Stimulated activated CD4-positive, alpha-beta T cell treated with anti-CD3 and anti-CD28 coated beads, Interleukin-4, amount 100 ng/mL, for 24 hours (primary cell): ENCODE data around the gene NME9.

Source experiments
- DNase-seq: peaks from one replicate; pipeline ENCODE4 v3.0.0-alpha.2; 2020

Gene NME9

GRCh38 chr3:138361561-138361971 is 31.9 kb upstream of the NME9 start:
- DNase-seq, result no peak

GRCh38 chr3:138360869-138361525 is 31.3 kb upstream of the NME9 start:
- DNase-seq, result no peak

GRCh38 chr3:138359919-138360868 is 30.5 kb upstream of the NME9 start:
- no peak for DNase-seq

- DNase-seq, result no peak
These were observed 29.7 kb upstream of the NME9 start for GRCh38 chr3:138359148-138359918.

GRCh38 chr3:138356730-138357405 is 27.2 kb upstream of the NME9 start:
- DNase-seq, result no peak

- no peak for DNase-seq
These were observed 25.4 kb upstream of the NME9 start for GRCh38 chr3:138355071-138355470.

GRCh38 chr3:138354376-138354775 is 24.7 kb upstream of the NME9 start:
- no peak for DNase-seq

- no peak for DNase-seq
These were observed 22.4 kb upstream of the NME9 start for GRCh38 chr3:138351916-138352550.

GRCh38 chr3:138351151-138351550 is 21.5 kb upstream of the NME9 start:
- DNase-seq, result no peak

- DNase-seq, result no peak
These were observed 20.4 kb upstream of the NME9 start for GRCh38 chr3:138349926-138350665.

- DNase-seq, result no peak
These were observed 19.4 kb upstream of the NME9 start for GRCh38 chr3:138348754-138349739.

- peak; percentile 6 for DNase-seq
These were observed 18.5 kb upstream of the NME9 start, which contains the start of gene MRAS for GRCh38 chr3:138347960-138348753. TSS of gene MRAS (plus strand) at chr3:138348579. CDS start at chr3:138372884, 24,305 bp downstream.

- no peak for DNase-seq
These were observed 15.1 kb upstream of the NME9 start for GRCh38 chr3:138344754-138345153.

- DNase-seq, result no peak
These were observed 10.9 kb upstream of the NME9 start for GRCh38 chr3:138340511-138340910.

- DNase-seq, result no peak
These were observed 9.2 kb upstream of the NME9 start for GRCh38 chr3:138338811-138339210.

GRCh38 chr3:138338244-138338643 is 8.6 kb upstream of the NME9 start:
- no peak for DNase-seq

GRCh38 chr3:138336454-138336999 is 6.9 kb upstream of the NME9 start:
- DNase-seq, result no peak

GRCh38 chr3:138334608-138335007 is 5.0 kb upstream of the NME9 start:
- DNase-seq, result no peak
